A549 treated with Mapracorat at 1 μM for 4 hours (cell line): Measurements from ENCODE around the gene AP1B1. TPM values are rescaled to one million over a fixed set of nuclear protein-coding genes. Genes with fewer than 3 reads are reported as not detected.

Experiments used
- total RNA-seq: library from RNA; stranded (reverse); fragments of 200-300 nt; extraction: Qiagen RNA extraction; gene quantifications from 5 replicates; pipeline ENCODE4 v1.2.3, GENCODE V29; 2022

AP1B1 gene
- 21.8 to 27.4 TPM (median 26.3 TPM) in 5 replicates for total RNA-seq

GRCh38 chr22:29387921-29388758 lies at the start of gene AP1B1:
TSS of gene AP1B1 (minus strand) at chr22:29388570. CDS start at chr22:29367243, 21,327 bp downstream.

GRCh38 chr22:29315286-29316140 lies 72.9 kb downstream of the AP1B1 start, which contains the start of gene RASL10A:
TSS of gene RASL10A (minus strand) at chr22:29315697. CDS start at chr22:29315246, 451 bp downstream.

GRCh38 chr22:29306175-29306834 lies 82.1 kb downstream of the AP1B1 start, which contains the start of gene GAS2L1:
TSS of gene GAS2L1 (plus strand) at chr22:29306650. CDS start at chr22:29308106, 1,456 bp downstream.

Other genes with a start within 250 kb of the AP1B1 start
- 0.29 to 0.40 TPM (median 0.36 TPM) in 5 replicates for gene EMID1, start 182.7 kb downstream of the AP1B1 start, total RNA-seq
- gene RHBDD3, start 120.6 kb downstream of the AP1B1 start, total RNA-seq: 19.1 to 31.8 TPM (median 26.2 TPM) in 5 replicates
- gene EWSR1, start 120.3 kb downstream of the AP1B1 start, total RNA-seq: 207 to 231 TPM (median 215 TPM) in 5 replicates
- 23.5 to 38.2 TPM (median 34.7 TPM) in 5 replicates for gene GAS2L1, start 81.9 kb downstream of the AP1B1 start, total RNA-seq
- gene RASL10A, start 72.9 kb downstream of the AP1B1 start, total RNA-seq: 0.34 to 0.87 TPM (median 0.54 TPM) in 4 of 5 replicates, not detected in the other
- not detected in 5 replicates for gene RFPL1, start 50.0 kb upstream of the AP1B1 start, total RNA-seq
- 0.03 to 0.16 TPM (median 0.09 TPM) in 5 replicates for gene NEFH, start 91.6 kb upstream of the AP1B1 start, total RNA-seq
- 27.3 to 34.6 TPM (median 32.0 TPM) in 5 replicates for gene THOC5, start 165.2 kb upstream of the AP1B1 start, total RNA-seq
- gene NIPSNAP1, start 192.5 kb upstream of the AP1B1 start, total RNA-seq: 57.5 to 64.9 TPM (median 63.0 TPM) in 5 replicates
- 10.0 to 15.9 TPM (median 12.2 TPM) in 5 replicates for gene NF2, start 215.1 kb upstream of the AP1B1 start, total RNA-seq